Calu3 (cell line): ENCODE data around the gene ADAMTS5. TPM values are rescaled to one million over a fixed set of nuclear protein-coding genes. Genes with fewer than 3 reads are reported as not detected.

ENCODE experiments used
- BruUV-seq: library from RNA; stranded (reverse); fragments of 400-500 nt; replicated peaks from 2 replicates; lab custom pipeline; 2021; lab: Mats Ljungman, UMichigan
- CTCF ChIA-PET: fragments of 300-600 bp; sonication (Branson Sonifier 250); formaldehyde crosslinking; loops from one replicate; lab custom pipeline; 2022; ENCODE audit warnings: antibody characterized with exemption; lab: Charles Lee
- DNase-seq: peaks from one replicate; pipeline ENCODE4 v3.0.0; 2022
- H3K27ac Mint-ChIP-seq: one replicate; pipeline ENCODE4 v1.8.0; 2022; ENCODE audit warnings: mixed read lengths; ENCODE audit not compliant: unreplicated experiment
- H3K27me3 Mint-ChIP-seq: one replicate; pipeline ENCODE4 v1.8.0; 2022; ENCODE audit warnings: mixed read lengths; ENCODE audit not compliant: unreplicated experiment
- H3K36me3 Mint-ChIP-seq: one replicate; pipeline ENCODE4 v1.8.0; 2022; ENCODE audit warnings: mild to moderate bottlenecking, moderate library complexity, mixed read lengths; ENCODE audit not compliant: insufficient read depth, unreplicated experiment
- H3K4me1 Mint-ChIP-seq: one replicate; pipeline ENCODE4 v1.8.0; 2022; ENCODE audit warnings: mild to moderate bottlenecking, low read depth, mixed read lengths; ENCODE audit not compliant: unreplicated experiment
- H3K4me3 Mint-ChIP-seq: one replicate; pipeline ENCODE4 v1.8.0; 2022; ENCODE audit warnings: mild to moderate bottlenecking, low read depth, moderate library complexity, mixed read lengths; ENCODE audit not compliant: unreplicated experiment
- H3K9me3 Mint-ChIP-seq: one replicate; pipeline ENCODE4 v1.8.0; 2022; ENCODE audit warnings: low read depth, mixed read lengths; ENCODE audit not compliant: unreplicated experiment
- intact Hi-C: fragments of 100-400 bp; cut with micrococcal nuclease; formaldehyde crosslinking; loops from one replicate; pipeline ENCODE4 v1.10.0; 2022; ENCODE audit not compliant: unreplicated experiment
- total RNA-seq: library from RNA; stranded (reverse); gene quantifications from 2 replicates; pipeline ENCODE4 v1.2.3, GENCODE V29; 2022
- TF ChIP-seq, protein P1 (sequence below): fragments of 200-600 bp; IDR thresholded peaks from one replicate; pipeline ENCODE4 v1.8.0; 2022; ENCODE audit warnings: antibody characterized with exemption; ENCODE audit not compliant: unreplicated experiment

ADAMTS5 gene
- total RNA-seq, 1 experiment from 2014 or later, result not detected

DNA sequence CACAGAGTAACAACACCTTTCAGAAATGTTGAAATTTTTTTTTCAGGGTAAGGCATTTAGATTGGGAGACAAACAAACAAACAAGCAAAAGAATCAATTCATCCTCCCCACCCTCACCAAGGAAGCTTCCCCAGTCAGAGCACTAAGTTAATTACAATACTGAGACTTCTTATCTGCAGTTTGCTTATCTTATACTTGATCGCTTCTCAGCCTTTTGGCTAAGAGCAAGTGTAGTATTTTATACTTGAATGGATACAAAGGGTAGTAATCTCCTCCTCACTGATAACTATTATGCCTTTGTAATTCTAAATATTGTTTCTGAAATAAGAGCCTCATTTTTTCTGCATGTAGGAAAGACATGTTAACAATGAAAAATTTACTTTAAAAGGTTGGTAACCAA lies 54.4 kb downstream of the ADAMTS5 start:
- Mint-ChIP-seq H3K4me1 (no peaks in the 10 kb centered on the region), H3K27ac (no peak overlapping the region), H3K36me3 (no peaks in the 10 kb centered on the region), H3K4me3 (no peak overlapping the region), H3K9me3 (peaks cover 7% of the 10 kb centered on the region), H3K27me3 (no peaks in the 10 kb centered on the region)
- intact Hi-C loops, result no loop called here
- CTCF ChIA-PET, result no interaction called here
- no TSS peak for BruUV-seq
- TF ChIP-seq, protein P1, sequence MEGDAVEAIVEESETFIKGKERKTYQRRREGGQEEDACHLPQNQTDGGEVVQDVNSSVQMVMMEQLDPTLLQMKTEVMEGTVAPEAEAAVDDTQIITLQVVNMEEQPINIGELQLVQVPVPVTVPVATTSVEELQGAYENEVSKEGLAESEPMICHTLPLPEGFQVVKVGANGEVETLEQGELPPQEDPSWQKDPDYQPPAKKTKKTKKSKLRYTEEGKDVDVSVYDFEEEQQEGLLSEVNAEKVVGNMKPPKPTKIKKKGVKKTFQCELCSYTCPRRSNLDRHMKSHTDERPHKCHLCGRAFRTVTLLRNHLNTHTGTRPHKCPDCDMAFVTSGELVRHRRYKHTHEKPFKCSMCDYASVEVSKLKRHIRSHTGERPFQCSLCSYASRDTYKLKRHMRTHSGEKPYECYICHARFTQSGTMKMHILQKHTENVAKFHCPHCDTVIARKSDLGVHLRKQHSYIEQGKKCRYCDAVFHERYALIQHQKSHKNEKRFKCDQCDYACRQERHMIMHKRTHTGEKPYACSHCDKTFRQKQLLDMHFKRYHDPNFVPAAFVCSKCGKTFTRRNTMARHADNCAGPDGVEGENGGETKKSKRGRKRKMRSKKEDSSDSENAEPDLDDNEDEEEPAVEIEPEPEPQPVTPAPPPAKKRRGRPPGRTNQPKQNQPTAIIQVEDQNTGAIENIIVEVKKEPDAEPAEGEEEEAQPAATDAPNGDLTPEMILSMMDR, result no peak
- no peak for DNase-seq

DNA sequence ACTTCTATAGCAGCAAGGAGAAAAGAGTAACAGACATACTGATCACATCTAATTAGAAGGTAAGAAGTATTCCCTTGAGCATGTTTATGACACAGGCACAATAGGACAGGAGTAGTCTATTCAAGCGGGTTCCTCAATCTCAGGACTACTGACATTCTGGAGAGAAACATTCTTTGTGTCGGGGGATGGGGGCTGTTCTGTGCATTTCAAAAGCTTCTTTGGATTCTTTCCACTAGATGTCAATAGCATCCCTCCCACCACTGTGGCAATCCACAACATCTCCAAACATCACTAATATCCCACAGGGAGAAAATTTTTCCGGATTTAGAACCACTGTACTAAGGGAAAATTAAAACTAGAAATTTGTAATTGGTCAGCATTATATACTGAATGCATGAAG lies 56.9 kb downstream of the ADAMTS5 start:
- Mint-ChIP-seq H3K27ac (no peak overlapping the region), H3K4me3 (no peak overlapping the region), H3K9me3 (peaks cover 6% of the 10 kb centered on the region), H3K36me3 (no peaks in the 10 kb centered on the region), H3K27me3 (no peaks in the 10 kb centered on the region), H3K4me1 (no peaks in the 10 kb centered on the region)
- DNase-seq, result no peak
- TF ChIP-seq, protein P1, result no peak
- intact Hi-C loops, result no loop called here
- no TSS peak for BruUV-seq
- CTCF ChIA-PET, result no interaction called here

DNA sequence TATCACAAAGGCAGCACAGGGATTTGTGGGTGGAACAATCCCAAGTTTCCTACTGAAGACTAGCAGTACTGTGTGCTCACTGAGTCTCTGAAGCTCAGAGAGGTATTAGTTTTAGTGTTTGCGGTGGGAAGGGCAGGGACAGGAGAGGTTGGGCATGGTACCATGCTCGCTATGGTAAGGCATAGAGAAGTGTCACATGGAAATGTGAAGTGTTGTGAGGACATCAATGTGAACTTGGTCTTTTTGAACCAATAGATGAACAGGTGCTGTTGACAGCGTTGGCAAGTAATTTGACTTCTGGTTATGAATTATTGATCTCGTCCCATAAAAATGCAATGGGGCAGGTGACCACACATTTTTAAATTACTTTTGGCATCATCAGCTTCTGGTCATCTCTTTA lies 65.9 kb downstream of the ADAMTS5 start:
- no peak for DNase-seq
- BruUV-seq, result no TSS peak
- Mint-ChIP-seq H3K36me3 (no peaks in the 10 kb centered on the region), H3K27ac (no peak overlapping the region), H3K4me1 (no peaks in the 10 kb centered on the region), H3K9me3 (peaks cover 1% of the 10 kb centered on the region), H3K4me3 (no peak overlapping the region), H3K27me3 (no peaks in the 10 kb centered on the region)
- TF ChIP-seq, protein P1, result no peak
- intact Hi-C loops, result no loop called here
- CTCF ChIA-PET, result no interaction called here

DNA sequence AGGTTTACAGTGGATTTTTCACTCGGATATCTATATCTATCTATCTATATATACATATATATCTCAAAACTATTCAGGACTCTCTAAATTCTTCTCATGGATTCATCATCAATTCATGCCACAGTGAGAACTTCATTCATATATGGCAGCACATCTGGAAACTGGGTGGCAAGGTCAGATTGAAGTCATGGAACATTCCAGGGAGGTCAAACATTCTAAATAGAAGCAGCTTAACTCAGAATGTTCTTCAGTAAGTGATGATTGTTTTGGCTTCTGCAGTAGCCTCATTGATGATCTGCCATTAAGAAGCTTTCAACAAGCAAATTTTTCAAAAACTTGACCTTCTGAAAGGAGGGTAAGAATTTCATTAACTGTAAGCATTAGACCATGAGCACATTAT lies 74.7 kb downstream of the ADAMTS5 start:
- H3K4me1 Mint-ChIP-seq, result no peaks in the 10 kb centered on the region
- TF ChIP-seq, protein P1, result no peak
- no peaks in the 10 kb centered on the region for H3K27me3 Mint-ChIP-seq
- no peak overlapping the region for H3K27ac Mint-ChIP-seq
- H3K4me3 Mint-ChIP-seq, result no peak overlapping the region
- no peak for DNase-seq
- intact Hi-C loops, result no loop called here
- BruUV-seq, result no TSS peak
- H3K36me3 Mint-ChIP-seq, result no peaks in the 10 kb centered on the region
- CTCF ChIA-PET, result no interaction called here
- H3K9me3 Mint-ChIP-seq, result peaks cover 4% of the 10 kb centered on the region
